NCI-H345 treated with DMSO at 0.1 percent for 48 hours (cell line): Measurements from ENCODE around the gene NBPF9.
"Not testable (repeated sequence)": the region's sequence is repeated elsewhere in the genome, so short reads cannot be mapped to it uniquely, and the experiment has no call there.

Source experiments
- DNase-seq: peaks from one replicate; lab custom pipeline; 2025; ENCODE audit not compliant: unreplicated experiment; lab: John Stamatoyannopoulos, UW

NBPF9 gene

GRCh38 chr1:149016626-149017025 lies 86.7 kb downstream of the NBPF9 start:
- DNase-seq = not testable (repeated sequence)

- not testable (repeated sequence) for DNase-seq
Observed at GRCh38 chr1:149015522-149015921, 87.8 kb downstream of the NBPF9 start.

- DNase-seq = not testable (repeated sequence)
Observed at GRCh38 chr1:149013513-149013912, 89.8 kb downstream of the NBPF9 start.

GRCh38 chr1:149012599-149012998 lies 90.8 kb downstream of the NBPF9 start:
- not testable (repeated sequence) for DNase-seq

GRCh38 chr1:149009761-149010160 lies 93.6 kb downstream of the NBPF9 start:
- DNase-seq = not testable (repeated sequence)

- not testable (repeated sequence) for DNase-seq
Observed at GRCh38 chr1:149008769-149009168, 94.6 kb downstream of the NBPF9 start.

- DNase-seq = not testable (repeated sequence)
Observed at GRCh38 chr1:149008326-149008725, 95.0 kb downstream of the NBPF9 start.
